Heart left ventricle (tissue), 13 donors: ENCODE data around the gene CDC27.

Source experiments
- CTCF ChIP-seq, 12 donors: fragments of 200-600 bp; sonication (generic) in 4 of 12; IDR thresholded peaks; one replicate each; pipeline versions ENCODE4 v1.5.0 to v1.8.0; 2018 to 2022; ENCODE audit warnings: antibody characterized with exemption in 12 of 12, mild to moderate bottlenecking in 5 of 12
- POLR2A ChIP-seq, 2 donors: fragments of 450-650 bp; IDR thresholded peaks; one replicate each; pipeline ENCODE4 v1.6.1; 2017; ENCODE audit warnings: antibody characterized with exemption in 2 of 2, mild to moderate bottlenecking in 2 of 2, moderate library complexity in 2 of 2
- donor health status: ischemic (EF 13 %, LVEDD 7.1; RV severe dilation, severe dysfunction).
- donor health status: DM: no; HTN: yes; CAD: no.
- donor health status: DM: no; HTN: no; CAD: no.
- donor health status: ischemic (EF 25% LVEDD 6.9; RV normal size, moderate dysfunction).
- donor health status: ischemic (EF 25% LVEDD 5.7; RV mildly dilated, moderate dysfunction).
- donor health status: ischemic (EF 35%, LVEDD 5.7; RV mildly dilated, moderate dysfunction).
- donor health status: nonischemic (EF 11% LVEDD 7.7; RV severe dilation, severe dysfunction).
- donor health status: DM: yes; HTN: yes; CAD: no.
- donor health status: PGD.
- donor health status: ischemic (EF 29% LVEDD 5.4; RV normal size, mild dysfunction).
- donor health status: nonischemic (EF 23%, LVEDD 6.1; RV moderate dilation, normal function).

- TF ChIP-seq CTCF (IDR thresholded peaks at IDR 0.05) (no peak), POLR2A (IDR thresholded peaks at IDR 0.05) (no peak)
Observed at GRCh38 chr17:47235506-47235905, 46.4 kb upstream of the CDC27 start.
